HG03571 (cell line): ENCODE results near the gene UNC5C.

ENCODE experiments used
- ATAC-seq: cut with Tn5 transposase; IDR thresholded peaks from one replicate; pipeline ENCODE4 v1.9.1; 2021; ENCODE audit not compliant: unreplicated experiment

UNC5C gene

GRCh38 chr4:95524184-95524583 lies 24.6 kb downstream of the UNC5C start:
- no peak for ATAC-seq

GRCh38 chr4:95522682-95523530 lies 25.9 kb downstream of the UNC5C start:
- ATAC-seq, result no peak

GRCh38 chr4:95517576-95518345 lies 31.0 kb downstream of the UNC5C start:
- ATAC-seq, result no peak

- no peak for ATAC-seq
These were observed 32.2 kb downstream of the UNC5C start for GRCh38 chr4:95516528-95517017.

- no peak for ATAC-seq
These were observed 33.2 kb downstream of the UNC5C start for GRCh38 chr4:95515589-95515988.

- no peak for ATAC-seq
These were observed 35.8 kb downstream of the UNC5C start for GRCh38 chr4:95513022-95513421.

- ATAC-seq, result no peak
These were observed 37.3 kb downstream of the UNC5C start for GRCh38 chr4:95511477-95511876.

- ATAC-seq, result no peak
These were observed 37.9 kb downstream of the UNC5C start for GRCh38 chr4:95510877-95511276.

GRCh38 chr4:95510145-95510544 lies 38.6 kb downstream of the UNC5C start:
- no peak for ATAC-seq

GRCh38 chr4:95508421-95508820 lies 40.4 kb downstream of the UNC5C start:
- ATAC-seq, result no peak

GRCh38 chr4:95507561-95507960 lies 41.2 kb downstream of the UNC5C start:
- no peak for ATAC-seq

GRCh38 chr4:95507147-95507546 lies 41.6 kb downstream of the UNC5C start:
- ATAC-seq, result no peak

- ATAC-seq, result no peak
These were observed 42.5 kb downstream of the UNC5C start for GRCh38 chr4:95506264-95506663.

GRCh38 chr4:95505799-95506198 lies 43.0 kb downstream of the UNC5C start:
- ATAC-seq, result no peak

- ATAC-seq, result no peak
These were observed 43.6 kb downstream of the UNC5C start for GRCh38 chr4:95505151-95505550.

GRCh38 chr4:95504501-95504900 lies 44.3 kb downstream of the UNC5C start:
- ATAC-seq, result no peak

GRCh38 chr4:95500361-95500760 lies 48.4 kb downstream of the UNC5C start:
- no peak for ATAC-seq

- ATAC-seq, result no peak
These were observed 49.5 kb downstream of the UNC5C start for GRCh38 chr4:95499291-95499696.

- no peak for ATAC-seq
These were observed 54.6 kb downstream of the UNC5C start for GRCh38 chr4:95494186-95494585.

- no peak for ATAC-seq
These were observed 70.1 kb downstream of the UNC5C start for GRCh38 chr4:95478679-95479078.

GRCh38 chr4:95476121-95476520 lies 72.7 kb downstream of the UNC5C start:
- no peak for ATAC-seq

GRCh38 chr4:95472534-95472933 lies 76.2 kb downstream of the UNC5C start:
- ATAC-seq, result no peak
